Esophagus squamous epithelium (tissue), 4 donors: ENCODE results near the gene LRBA.

Source experiments
- CTCF ChIP-seq, 6 experiments: fragments of 450-650 bp in 4 of 6; fragments of 200-600 bp in 2 of 6; sonication (generic) in 2 of 6; IDR thresholded peaks; one replicate each; pipeline ENCODE4 v1.5.1; 2016 to 2019; ENCODE audit warnings: antibody characterized with exemption in 6 of 6, mild to moderate bottlenecking in 4 of 6, moderate library complexity in 4 of 6
- POLR2A ChIP-seq, 4 donors: fragments of 450-650 bp; IDR thresholded peaks; one replicate each; pipeline ENCODE4 v1.6.1; 2017; ENCODE audit warnings: antibody characterized with exemption in 4 of 4, mild to moderate bottlenecking in 4 of 4, moderate library complexity in 3 of 4

- TF ChIP-seq CTCF (IDR thresholded peaks at IDR 0.05) = no peak
- no peak for TF ChIP-seq POLR2A (IDR thresholded peaks at IDR 0.05)
Observed at GRCh38 chr4:150817017-150817416, 198.1 kb downstream of the LRBA start.
